ENCODE measurements around the gene MOB2.

DNA sequence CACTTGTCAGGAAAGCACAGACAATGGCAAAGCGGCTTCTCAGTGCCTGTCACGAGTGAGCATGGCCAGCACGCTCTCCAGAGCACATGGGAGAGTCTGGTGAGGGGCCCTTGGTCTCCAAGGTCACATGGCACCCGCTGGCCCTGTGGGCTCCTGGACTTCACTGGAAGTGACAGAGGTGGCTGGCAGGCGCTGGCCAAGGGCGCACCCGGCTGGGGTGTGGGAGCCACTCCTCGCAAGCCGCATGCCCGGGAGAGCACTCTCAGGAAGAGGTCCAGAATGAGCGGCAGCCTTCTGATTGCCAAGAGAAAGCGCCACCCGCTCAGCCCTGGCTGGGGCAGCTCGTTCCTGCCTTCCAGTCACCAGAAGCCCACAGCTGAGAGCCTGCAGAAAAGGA lies 17.1 kb upstream of the MOB2 start:
- TF ChIP-seq BHLHE40 (IDR thresholded peaks at IDR 0.05; ENCODE audit: borderline replicate concordance): no peak
- TF ChIP-seq ELF4 (IDR thresholded peaks at IDR 0.05): no peak
- no peak for TF ChIP-seq ZNF384 (IDR thresholded peaks at IDR 0.05)
- no peak for TF ChIP-seq FOXM1 (IDR thresholded peaks at IDR 0.05; ENCODE audit: borderline replicate concordance)
- no peak for TF ChIP-seq SP1 (IDR thresholded peaks at IDR 0.05)
- TF ChIP-seq ARNT (IDR thresholded peaks at IDR 0.05): no peak
- no peak for TF ChIP-seq FOXA1 (IDR thresholded peaks at IDR 0.05)
- TF ChIP-seq NFRKB (IDR thresholded peaks at IDR 0.05): no peak
- no peak for TF ChIP-seq CTBP1 (IDR thresholded peaks at IDR 0.05; ENCODE audit: borderline replicate concordance)
- TF ChIP-seq FOXK2 (IDR thresholded peaks at IDR 0.05): no peak
- no peak for TF ChIP-seq TARDBP (IDR thresholded peaks at IDR 0.05)

Measured in HEK293T (cell line).